K562 (cell line): ENCODE measurements around the gene HRC. TPM values are rescaled to one million over a fixed set of nuclear protein-coding genes. Genes with fewer than 3 reads are reported as not detected.
A peak's percentile ranks its signal among the peaks of the same experiment; 100 is the strongest.

Experiments used
- CBX5 ChIP-seq: IDR thresholded peaks from 2 replicates; pipeline ENCODE4 v1.6.1; 2014; ENCODE audit warnings: low read depth, borderline replicate concordance
- GATA2 ChIP-seq: sonication (generic); formaldehyde crosslinking; IDR thresholded peaks from 2 replicates; pipeline ENCODE4 v1.4.0; 2020; ENCODE audit warnings: mild to moderate bottlenecking, missing genetic modification reagents
- GATAD2A ChIP-seq: fragments of 450-650 bp; IDR thresholded peaks from 2 replicates; pipeline ENCODE4 v1.6.1; 2017
- GTF2E2 ChIP-seq: fragments of 200-800 bp; sonication (Bioruptor generic); IDR thresholded peaks from 2 replicates; pipeline ENCODE4 v1.6.1; 2016; ENCODE audit warnings: missing genetic modification characterization, missing compliant biosample characterization
- MAFF ChIP-seq: IDR thresholded peaks from 2 replicates; pipeline ENCODE4 v1.6.1; 2012; ENCODE audit warnings: low read length, improper control_type of control experiment
- NRF1 ChIP-seq, 2 experiments: fragments of 450-650 bp; IDR thresholded peaks in 1 of 2; conservative IDR thresholded peaks in 1 of 2; 2 replicates each; pipeline ENCODE4 v1.6.1; 2014; ENCODE audit warnings: mild to moderate bottlenecking in 2 of 2
- RB1 ChIP-seq: fragments of 450-650 bp; IDR thresholded peaks from 2 replicates; pipeline ENCODE4 v1.6.1; 2017; ENCODE audit warnings: low read depth, mild to moderate bottlenecking
- SAFB ChIP-seq: fragments of 200-400 bp; formaldehyde crosslinking; IDR thresholded peaks from 2 replicates; pipeline ENCODE4 v1.6.1; 2017; ENCODE audit warnings: low read depth, low read length, borderline replicate concordance
- TEAD4 ChIP-seq, 2 experiments: sonication (generic) in 1 of 2; formaldehyde crosslinking in 1 of 2; IDR thresholded peaks; 2 replicates each; pipeline versions ENCODE4 v1.6.1 to v1.8.0; 2012 to 2022; ENCODE audit warnings: borderline replicate concordance in 1 of 2, inconsistent platforms in 1 of 2, low read length in 1 of 2, mild to moderate bottlenecking in 1 of 2, missing genetic modification reagents in 1 of 2
- ZNF146 ChIP-seq: IDR thresholded peaks from one replicate; pipeline ENCODE4 v1.6.1; 2018; ENCODE audit warnings: missing compliant biosample characterization; ENCODE audit not compliant: unreplicated experiment
- ZNF384 ChIP-seq: IDR thresholded peaks from 2 replicates; pipeline ENCODE4 v1.6.1; 2012; ENCODE audit warnings: low read depth, low read length, improper control_type of control experiment
- ZNF780A ChIP-seq: fragments of 250-450 bp; sonication (Bioruptor Pico); IDR thresholded peaks from 2 replicates; pipeline ENCODE4 v1.5.0; 2021; ENCODE audit warnings: mild to moderate bottlenecking
- polyA plus RNA-seq, 8 experiments: library from polyadenylated mRNA; depleted of rRNA in 4 of 8; stranded (reverse) in 5 of 8; unstranded in 3 of 8; fragments of >200 nt; fragmentation: Nextera tagmentation in 2 of 8; fragmentation: Illumina TruSeq in 1 of 8; extraction: Ambion mirVana in 2 of 8; extraction: Trizol in 1 of 8; gene quantifications; 2 replicates each; pipeline versions ENCODE4 v1.2.1 to v1.2.3, GENCODE V29; 2011 to 2014; ENCODE audit warnings: inconsistent platforms in 1 of 8, missing spikeins in 1 of 8
- total RNA-seq, 7 experiments: library from RNA; depleted of rRNA in 6 of 7; stranded (reverse); fragments of >200 nt in 6 of 7; fragmentation: Illumina TruSeq in 2 of 7; extraction: Trizol in 2 of 7; gene quantifications; 2 replicates each; pipeline versions ENCODE4 v1.2.1 to v1.2.3, GENCODE V29; 2011 to 2021; ENCODE audit warnings: low replicate concordance in 1 of 7
- TF ChIP-seq, protein P1 (sequence below): conservative IDR thresholded peaks from 2 replicates; pipeline ENCODE4 v1.6.1; 2011; ENCODE audit warnings: low read depth, mild to moderate bottlenecking, low read length; ENCODE audit not compliant: control insufficient read depth
- TF ChIP-seq, protein P2 (sequence below): fragments of 250-450 bp; sonication (Bioruptor Pico); IDR thresholded peaks from 2 replicates; pipeline ENCODE4 v1.5.0; 2021
- TF ChIP-seq, protein P3 (sequence below): fragments of 450-650 bp; IDR thresholded peaks from 2 replicates; pipeline ENCODE4 v1.6.1; 2014; ENCODE audit warnings: low read depth, mild to moderate bottlenecking, moderate library complexity, borderline replicate concordance
- TF ChIP-seq, protein P4 (sequence below): fragments of 450-650 bp; IDR thresholded peaks from 2 replicates; pipeline ENCODE4 v1.6.1; 2016; ENCODE audit warnings: missing biosample characterization, missing genetic modification characterization
- TF ChIP-seq, protein P5 (sequence below): sonication (generic); formaldehyde crosslinking; IDR thresholded peaks from 2 replicates; pipeline ENCODE4 v1.8.1; 2022; ENCODE audit warnings: missing genetic modification reagents
- TF ChIP-seq, protein P6 (sequence below): fragments of 450-650 bp; formaldehyde crosslinking; IDR thresholded peaks from 2 replicates; pipeline ENCODE4 v1.4.0; 2020; ENCODE audit warnings: mild to moderate bottlenecking, moderate library complexity

HRC gene
- total and polyA plus RNA-seq, 9 of the 15 experiments (the other 6 are each of a cell fraction or from before 2014, with no cell fraction given) = 0.66 to 18.7 (median 13.1) TPM

DNA sequence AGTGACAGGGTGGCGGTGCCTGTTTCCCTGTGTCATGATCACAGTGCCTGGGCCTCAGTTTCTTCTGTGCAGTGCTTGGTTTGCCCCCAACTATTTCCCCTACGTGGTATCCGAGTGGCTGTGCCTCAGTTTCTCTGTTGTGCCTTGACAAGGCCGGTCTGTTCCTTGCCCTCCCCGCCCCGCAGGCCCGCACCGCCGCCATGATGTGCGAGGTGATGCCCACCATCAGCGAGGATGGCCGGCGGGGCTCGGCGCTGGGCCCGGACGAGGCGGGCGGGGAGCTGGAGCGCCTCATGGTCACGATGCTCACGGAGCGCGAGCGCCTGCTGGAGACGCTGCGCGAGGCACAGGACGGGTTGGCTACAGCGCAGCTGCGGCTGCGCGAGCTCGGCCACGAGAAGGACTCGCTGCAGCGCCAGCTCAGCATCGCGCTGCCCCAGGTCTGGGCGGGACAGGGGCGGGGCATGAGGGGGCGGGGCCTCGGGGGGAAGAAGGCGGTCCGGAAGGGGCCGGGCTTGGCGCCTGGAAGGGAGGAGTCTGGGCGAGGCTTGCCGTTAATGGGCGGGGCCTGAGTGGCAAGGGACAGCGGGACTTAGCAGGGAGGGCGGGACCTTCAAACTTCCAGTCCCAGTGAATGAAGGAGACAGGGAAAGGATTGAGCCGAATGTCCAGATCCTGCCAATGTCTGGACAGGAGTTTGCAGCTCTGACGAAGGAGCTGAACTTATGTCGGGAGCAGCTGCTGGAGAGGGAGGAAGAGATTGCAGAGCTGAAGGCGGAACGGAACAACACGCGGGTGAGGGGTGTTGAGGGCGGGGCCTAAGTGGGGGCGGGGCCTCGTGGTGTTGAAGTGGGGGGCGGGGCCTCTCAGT lies 27.3 kb downstream of the HRC start (continued):
- TF ChIP-seq, protein P1, sequence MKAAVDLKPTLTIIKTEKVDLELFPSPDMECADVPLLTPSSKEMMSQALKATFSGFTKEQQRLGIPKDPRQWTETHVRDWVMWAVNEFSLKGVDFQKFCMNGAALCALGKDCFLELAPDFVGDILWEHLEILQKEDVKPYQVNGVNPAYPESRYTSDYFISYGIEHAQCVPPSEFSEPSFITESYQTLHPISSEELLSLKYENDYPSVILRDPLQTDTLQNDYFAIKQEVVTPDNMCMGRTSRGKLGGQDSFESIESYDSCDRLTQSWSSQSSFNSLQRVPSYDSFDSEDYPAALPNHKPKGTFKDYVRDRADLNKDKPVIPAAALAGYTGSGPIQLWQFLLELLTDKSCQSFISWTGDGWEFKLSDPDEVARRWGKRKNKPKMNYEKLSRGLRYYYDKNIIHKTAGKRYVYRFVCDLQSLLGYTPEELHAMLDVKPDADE = 0 out of 2 replicates have a peak, but pooled peaks have one; percentile 23
- TF ChIP-seq, protein P2, sequence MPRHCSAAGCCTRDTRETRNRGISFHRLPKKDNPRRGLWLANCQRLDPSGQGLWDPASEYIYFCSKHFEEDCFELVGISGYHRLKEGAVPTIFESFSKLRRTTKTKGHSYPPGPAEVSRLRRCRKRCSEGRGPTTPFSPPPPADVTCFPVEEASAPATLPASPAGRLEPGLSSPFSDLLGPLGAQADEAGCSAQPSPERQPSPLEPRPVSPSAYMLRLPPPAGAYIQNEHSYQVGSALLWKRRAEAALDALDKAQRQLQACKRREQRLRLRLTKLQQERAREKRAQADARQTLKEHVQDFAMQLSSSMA (CRISPR knock-in tag) = no peak
- TF ChIP-seq ZNF146 = peak; percentile 6
- TF ChIP-seq ZNF780A = no peak
- TF ChIP-seq, protein P3, sequence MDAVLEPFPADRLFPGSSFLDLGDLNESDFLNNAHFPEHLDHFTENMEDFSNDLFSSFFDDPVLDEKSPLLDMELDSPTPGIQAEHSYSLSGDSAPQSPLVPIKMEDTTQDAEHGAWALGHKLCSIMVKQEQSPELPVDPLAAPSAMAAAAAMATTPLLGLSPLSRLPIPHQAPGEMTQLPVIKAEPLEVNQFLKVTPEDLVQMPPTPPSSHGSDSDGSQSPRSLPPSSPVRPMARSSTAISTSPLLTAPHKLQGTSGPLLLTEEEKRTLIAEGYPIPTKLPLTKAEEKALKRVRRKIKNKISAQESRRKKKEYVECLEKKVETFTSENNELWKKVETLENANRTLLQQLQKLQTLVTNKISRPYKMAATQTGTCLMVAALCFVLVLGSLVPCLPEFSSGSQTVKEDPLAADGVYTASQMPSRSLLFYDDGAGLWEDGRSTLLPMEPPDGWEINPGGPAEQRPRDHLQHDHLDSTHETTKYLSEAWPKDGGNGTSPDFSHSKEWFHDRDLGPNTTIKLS = peak; percentile 94
- peak; percentile 30; the same call in 1 of the 2 replicates for TF ChIP-seq GATA2 (CRISPR knock-in tag)
- no peak for TF ChIP-seq GTF2E2 (tag)
- peak; percentile 45; the same call in 1 of the 2 replicates for TF ChIP-seq TEAD4 (IDR thresholded peaks at IDR 0.05; ENCODE audit: low read length)
- TF ChIP-seq TEAD4 (CRISPR knock-in tag; IDR thresholded peaks at IDR 0.05; ENCODE audit: borderline replicate concordance) = peak; percentile 85; the same call in 1 of the 2 replicates
- TF ChIP-seq CBX5 = peak; percentile 4; the same call in 1 of the 2 replicates
- TF ChIP-seq, protein P4, sequence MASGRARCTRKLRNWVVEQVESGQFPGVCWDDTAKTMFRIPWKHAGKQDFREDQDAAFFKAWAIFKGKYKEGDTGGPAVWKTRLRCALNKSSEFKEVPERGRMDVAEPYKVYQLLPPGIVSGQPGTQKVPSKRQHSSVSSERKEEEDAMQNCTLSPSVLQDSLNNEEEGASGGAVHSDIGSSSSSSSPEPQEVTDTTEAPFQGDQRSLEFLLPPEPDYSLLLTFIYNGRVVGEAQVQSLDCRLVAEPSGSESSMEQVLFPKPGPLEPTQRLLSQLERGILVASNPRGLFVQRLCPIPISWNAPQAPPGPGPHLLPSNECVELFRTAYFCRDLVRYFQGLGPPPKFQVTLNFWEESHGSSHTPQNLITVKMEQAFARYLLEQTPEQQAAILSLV (tag) = no peak
- TF ChIP-seq, protein P5, sequence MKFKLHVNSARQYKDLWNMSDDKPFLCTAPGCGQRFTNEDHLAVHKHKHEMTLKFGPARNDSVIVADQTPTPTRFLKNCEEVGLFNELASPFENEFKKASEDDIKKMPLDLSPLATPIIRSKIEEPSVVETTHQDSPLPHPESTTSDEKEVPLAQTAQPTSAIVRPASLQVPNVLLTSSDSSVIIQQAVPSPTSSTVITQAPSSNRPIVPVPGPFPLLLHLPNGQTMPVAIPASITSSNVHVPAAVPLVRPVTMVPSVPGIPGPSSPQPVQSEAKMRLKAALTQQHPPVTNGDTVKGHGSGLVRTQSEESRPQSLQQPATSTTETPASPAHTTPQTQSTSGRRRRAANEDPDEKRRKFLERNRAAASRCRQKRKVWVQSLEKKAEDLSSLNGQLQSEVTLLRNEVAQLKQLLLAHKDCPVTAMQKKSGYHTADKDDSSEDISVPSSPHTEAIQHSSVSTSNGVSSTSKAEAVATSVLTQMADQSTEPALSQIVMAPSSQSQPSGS (CRISPR knock-in tag) = peak; percentile 81; the same call in 1 of the 2 replicates
- TF ChIP-seq RB1 = peak; percentile 80
- 0 out of 2 replicates have a peak, but pooled peaks have one; percentile 6 for TF ChIP-seq ZNF384
- peak; percentile 45; the same call in 1 of the 2 replicates for TF ChIP-seq GATAD2A
- TF ChIP-seq, protein P6, sequence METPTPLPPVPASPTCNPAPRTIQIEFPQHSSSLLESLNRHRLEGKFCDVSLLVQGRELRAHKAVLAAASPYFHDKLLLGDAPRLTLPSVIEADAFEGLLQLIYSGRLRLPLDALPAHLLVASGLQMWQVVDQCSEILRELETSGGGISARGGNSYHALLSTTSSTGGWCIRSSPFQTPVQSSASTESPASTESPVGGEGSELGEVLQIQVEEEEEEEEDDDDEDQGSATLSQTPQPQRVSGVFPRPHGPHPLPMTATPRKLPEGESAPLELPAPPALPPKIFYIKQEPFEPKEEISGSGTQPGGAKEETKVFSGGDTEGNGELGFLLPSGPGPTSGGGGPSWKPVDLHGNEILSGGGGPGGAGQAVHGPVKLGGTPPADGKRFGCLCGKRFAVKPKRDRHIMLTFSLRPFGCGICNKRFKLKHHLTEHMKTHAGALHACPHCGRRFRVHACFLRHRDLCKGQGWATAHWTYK = peak; percentile 61
- peak; percentile 95 to 96 for TF ChIP-seq NRF1 (conservative IDR thresholded peaks at IDR 0.05 in 1 of 2, IDR thresholded peaks at IDR 0.05 in 1 of 2)
- peak; percentile 68 for TF ChIP-seq SAFB
- no peak for TF ChIP-seq MAFF
